GM18519 (cell line): Measurements from ENCODE around the gene CYLD.

Source experiments
- ATAC-seq: cut with Tn5 transposase; IDR thresholded peaks from one replicate; pipeline ENCODE4 v1.9.1; 2021; ENCODE audit warnings: mild to moderate bottlenecking, moderate library complexity; ENCODE audit not compliant: unreplicated experiment, low FRiP score

The CYLD gene

GRCh38 chr16:50709980-50710379, 31.9 kb upstream of the CYLD start:
- ATAC-seq = no peak

- ATAC-seq = no peak
Measured at GRCh38 chr16:50711040-50711439, 30.8 kb upstream of the CYLD start.

GRCh38 chr16:50711862-50712559, 29.9 kb upstream of the CYLD start:
- no peak for ATAC-seq

- no peak for ATAC-seq
Measured at GRCh38 chr16:50712560-50712898, 29.4 kb upstream of the CYLD start.

- no peak for ATAC-seq
Measured at GRCh38 chr16:50712956-50713355, 28.9 kb upstream of the CYLD start.

GRCh38 chr16:50717091-50717490, 24.8 kb upstream of the CYLD start:
- no peak for ATAC-seq

- no peak for ATAC-seq
Measured at GRCh38 chr16:50717494-50717893, 24.4 kb upstream of the CYLD start.

- ATAC-seq = no peak
Measured at GRCh38 chr16:50718061-50718760, 23.7 kb upstream of the CYLD start.

GRCh38 chr16:50718761-50719400, 23.0 kb upstream of the CYLD start:
- ATAC-seq = no peak

- no peak for ATAC-seq
Measured at GRCh38 chr16:50719401-50720337, 22.2 kb upstream of the CYLD start.

GRCh38 chr16:50721549-50722404, 20.1 kb upstream of the CYLD start:
- no peak for ATAC-seq

GRCh38 chr16:50722405-50722737, 19.5 kb upstream of the CYLD start:
- ATAC-seq = no peak

GRCh38 chr16:50722960-50723359, 18.9 kb upstream of the CYLD start:
- no peak for ATAC-seq

GRCh38 chr16:50724306-50724705, 17.6 kb upstream of the CYLD start:
- no peak for ATAC-seq

- no peak for ATAC-seq
Measured at GRCh38 chr16:50731130-50731988, 10.5 kb upstream of the CYLD start.

GRCh38 chr16:50731989-50732832, 9.7 kb upstream of the CYLD start:
- ATAC-seq = no peak

- no peak for ATAC-seq
Measured at GRCh38 chr16:50733468-50733867, 8.4 kb upstream of the CYLD start.

- ATAC-seq = peak; percentile 45
Measured at GRCh38 chr16:50735629-50736122, 6.2 kb upstream of the CYLD start.
